HepG2 (cell line): ENCODE data around the gene CSDE1. TPM values are rescaled to one million over a fixed set of nuclear protein-coding genes. Genes with fewer than 3 reads are reported as not detected.

ENCODE experiments used
- BCL6 ChIP-seq: IDR thresholded peaks from 2 replicates; pipeline ENCODE4 v1.6.1; 2016; ENCODE audit warnings: missing genetic modification reagents, missing compliant biosample characterization
- CENPT ChIP-seq: sonication (generic); formaldehyde crosslinking; IDR thresholded peaks from 2 replicates; pipeline ENCODE4 v1.8.0; 2022; ENCODE audit warnings: low read depth, mild to moderate bottlenecking, moderate library complexity, missing genetic modification reagents
- EEA1 ChIP-seq: sonication (generic); formaldehyde crosslinking; IDR thresholded peaks from 2 replicates; pipeline ENCODE4 v1.5.1; 2020; ENCODE audit warnings: mild to moderate bottlenecking, missing genetic modification reagents, borderline replicate concordance
- FOSL1 ChIP-seq: sonication (generic); formaldehyde crosslinking; IDR thresholded peaks from 2 replicates; pipeline ENCODE4 v1.9.0; 2021; ENCODE audit warnings: missing genetic modification reagents, borderline replicate concordance
- HNRNPH1 ChIP-seq: fragments of 200-400 bp; formaldehyde crosslinking; optimal IDR thresholded peaks from 2 replicates; pipeline ENCODE3; 2017; ENCODE audit warnings: mild to moderate bottlenecking, low read depth, low read length
- IRF2 ChIP-seq: IDR thresholded peaks from 2 replicates; pipeline ENCODE4 v1.6.1; 2018; ENCODE audit warnings: missing genetic modification reagents, missing compliant biosample characterization
- KLF12 ChIP-seq: sonication (generic); formaldehyde crosslinking; IDR thresholded peaks from 2 replicates; pipeline ENCODE4 v1.4.0; 2020; ENCODE audit warnings: missing genetic modification reagents, borderline replicate concordance
- MAF1 ChIP-seq: sonication (generic); formaldehyde crosslinking; IDR thresholded peaks from 2 replicates; pipeline ENCODE4 v1.5.0; 2020; ENCODE audit warnings: missing genetic modification reagents, borderline replicate concordance
- MTF2 ChIP-seq: sonication (generic); formaldehyde crosslinking; IDR thresholded peaks from 2 replicates; pipeline ENCODE4 v1.5.0; 2020; ENCODE audit warnings: missing genetic modification reagents, borderline replicate concordance
- NFATC3 ChIP-seq: sonication (generic); formaldehyde crosslinking; IDR thresholded peaks from 2 replicates; pipeline ENCODE4 v1.5.1; 2020; ENCODE audit warnings: mild to moderate bottlenecking, missing genetic modification reagents
- RBM39 ChIP-seq: fragments of 200-400 bp; formaldehyde crosslinking; IDR thresholded peaks from one replicate; pipeline ENCODE4 v1.6.1; 2018; ENCODE audit warnings: antibody characterized with exemption, mild to moderate bottlenecking, low read depth, low read length; ENCODE audit not compliant: poor library complexity, severe bottlenecking
- TAF1 ChIP-seq: sonication (generic); formaldehyde crosslinking; IDR thresholded peaks from 2 replicates; pipeline ENCODE4 v1.4.0; 2020; ENCODE audit warnings: missing genetic modification reagents
- YEATS4 ChIP-seq: sonication (generic); formaldehyde crosslinking; IDR thresholded peaks from 2 replicates; pipeline ENCODE4 v1.4.0; 2020; ENCODE audit warnings: missing genetic modification reagents, borderline replicate concordance
- ZBTB38 ChIP-seq: sonication (generic); formaldehyde crosslinking; IDR thresholded peaks from 2 replicates; pipeline ENCODE4 v1.5.1; 2020; ENCODE audit warnings: mild to moderate bottlenecking, missing genetic modification reagents
- ZNF562 ChIP-seq: sonication (generic); formaldehyde crosslinking; IDR thresholded peaks from 2 replicates; pipeline ENCODE4 v1.8.0; 2022; ENCODE audit warnings: missing genetic modification reagents, borderline replicate concordance
- ZNF589 ChIP-seq: sonication (generic); formaldehyde crosslinking; conservative IDR thresholded peaks from 2 replicates; pipeline ENCODE4 v1.8.0; 2022; ENCODE audit warnings: mild to moderate bottlenecking, moderate library complexity, missing genetic modification reagents
- ZNF672 ChIP-seq: sonication (generic); formaldehyde crosslinking; IDR thresholded peaks from 2 replicates; pipeline ENCODE4 v1.8.1; 2022; ENCODE audit warnings: missing genetic modification reagents
- polyA plus RNA-seq, 8 experiments: library from polyadenylated mRNA; depleted of rRNA in 3 of 8; stranded (reverse) in 7 of 8; unstranded in 1 of 8; fragments of >200 nt; fragmentation: Illumina TruSeq in 4 of 8; extraction: Trizol in 4 of 8; gene quantifications; 2 replicates each; pipeline versions ENCODE4 v1.2.1 to v1.2.3, GENCODE V29; 2011 to 2016; ENCODE audit warnings: low read depth in 4 of 8, missing spikeins in 1 of 8, mixed read lengths in 1 of 8; ENCODE audit not compliant: insufficient read depth in 1 of 8
- total RNA-seq, 5 experiments: library from RNA; depleted of rRNA; stranded (reverse); fragments of >200 nt; fragmentation: Illumina TruSeq; extraction: Trizol; gene quantifications; 2 replicates each; pipeline ENCODE4 v1.2.3, GENCODE V29; 2016; ENCODE audit warnings: low read depth in 1 of 5
- TF ChIP-seq, protein P1 (sequence below): sonication (generic); formaldehyde crosslinking; IDR thresholded peaks from 2 replicates; pipeline ENCODE4 v1.9.0; 2022; ENCODE audit warnings: missing genetic modification reagents, mild to moderate bottlenecking, borderline replicate concordance
- TF ChIP-seq, protein P2 (sequence below): sonication (generic); formaldehyde crosslinking; IDR thresholded peaks from 2 replicates; pipeline ENCODE4 v1.4.0; 2020; ENCODE audit warnings: mild to moderate bottlenecking, missing genetic modification reagents
- TF ChIP-seq, protein P3 (sequence below): sonication (generic); formaldehyde crosslinking; IDR thresholded peaks from 2 replicates; pipeline ENCODE4 v1.4.0; 2020; ENCODE audit warnings: mild to moderate bottlenecking, missing genetic modification reagents
- TF ChIP-seq, protein P4 (sequence below): sonication (generic); formaldehyde crosslinking; IDR thresholded peaks from 2 replicates; pipeline ENCODE4 v1.5.1; 2020; ENCODE audit warnings: mild to moderate bottlenecking, missing genetic modification reagents, borderline replicate concordance
- TF ChIP-seq, protein P5 (sequence below): sonication (generic); formaldehyde crosslinking; IDR thresholded peaks from 2 replicates; pipeline ENCODE4 v1.8.0; 2022; ENCODE audit warnings: missing genetic modification reagents, mild to moderate bottlenecking, inconsistent platforms, borderline replicate concordance

Gene CSDE1
- total and polyA plus RNA-seq, 2 of the 13 experiments (the other 11 are each of a cell fraction or from before 2014, with no cell fraction given) = 150 to 313 TPM

DNA sequence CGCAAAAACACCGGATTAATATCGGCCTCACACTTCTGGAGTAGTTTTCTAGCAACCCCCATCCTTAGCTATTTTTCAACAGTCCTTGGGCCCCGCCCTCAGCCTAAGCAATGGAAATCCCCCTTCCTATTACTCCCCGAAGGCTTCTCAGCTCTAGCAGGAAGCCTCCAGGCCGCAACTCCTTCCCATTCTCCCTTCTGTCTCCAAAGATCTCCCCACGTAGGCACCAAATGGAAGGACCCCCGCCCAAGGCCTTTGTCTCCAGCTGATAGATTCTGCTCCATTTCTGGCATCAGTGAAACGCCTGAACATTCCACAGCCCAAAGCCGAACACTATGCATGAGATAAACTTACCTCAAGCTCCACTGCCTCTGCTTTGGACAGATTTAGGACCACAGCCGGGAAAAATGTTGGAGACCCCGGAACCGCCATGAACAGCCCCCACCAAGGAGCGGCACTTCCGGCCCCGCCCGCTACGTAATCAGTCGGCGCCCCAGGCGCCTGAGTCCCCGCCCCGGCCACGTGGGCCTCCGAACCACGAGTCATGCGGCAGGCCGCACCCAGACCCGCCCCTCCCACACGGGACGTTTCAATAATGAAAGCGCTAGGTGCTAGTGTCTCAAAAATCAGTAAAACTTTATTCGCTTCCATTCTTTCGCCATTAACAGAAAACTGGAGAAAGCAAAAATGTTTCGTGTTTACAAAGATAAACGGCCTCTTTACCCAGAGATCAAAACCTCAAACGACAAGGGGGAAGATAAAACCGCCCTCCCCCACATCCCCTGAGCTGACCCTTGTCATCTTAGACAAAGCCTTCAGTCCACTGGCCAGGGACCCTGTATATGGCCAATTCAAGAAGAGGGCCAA, 41.2 kb downstream of the CSDE1 start, which contains the start of gene NRAS (continued):
- TF ChIP-seq FOSL1 (CRISPR knock-in tag) (no peak), ZBTB38 (CRISPR knock-in tag) (peak; percentile 23; the same call in 1 of the 2 replicates), HNRNPH1 (peak; percentile 76), IRF2 (CRISPR knock-in tag) (peak; percentile 86), EEA1 (no peak), ZNF672 (CRISPR knock-in tag) (no peak), CENPT (no peak), ZNF589 (no peak), RBM39 (peak; percentile 59), YEATS4 (peak; percentile 96), MAF1 (CRISPR knock-in tag) (no peak; the same call in 1 of the 2 replicates), ZNF562 (CRISPR knock-in tag) (no peak), BCL6 (CRISPR knock-in tag) (no peak), NFATC3 (0 out of 2 replicates have a peak, but pooled peaks have one; percentile 81), KLF12 (peak; percentile 86; the same call in 1 of the 2 replicates), TAF1 (CRISPR knock-in tag) (peak; percentile 58; the same call in 1 of the 2 replicates), MTF2 (CRISPR knock-in tag) (no peak)
- TF ChIP-seq, protein P1, sequence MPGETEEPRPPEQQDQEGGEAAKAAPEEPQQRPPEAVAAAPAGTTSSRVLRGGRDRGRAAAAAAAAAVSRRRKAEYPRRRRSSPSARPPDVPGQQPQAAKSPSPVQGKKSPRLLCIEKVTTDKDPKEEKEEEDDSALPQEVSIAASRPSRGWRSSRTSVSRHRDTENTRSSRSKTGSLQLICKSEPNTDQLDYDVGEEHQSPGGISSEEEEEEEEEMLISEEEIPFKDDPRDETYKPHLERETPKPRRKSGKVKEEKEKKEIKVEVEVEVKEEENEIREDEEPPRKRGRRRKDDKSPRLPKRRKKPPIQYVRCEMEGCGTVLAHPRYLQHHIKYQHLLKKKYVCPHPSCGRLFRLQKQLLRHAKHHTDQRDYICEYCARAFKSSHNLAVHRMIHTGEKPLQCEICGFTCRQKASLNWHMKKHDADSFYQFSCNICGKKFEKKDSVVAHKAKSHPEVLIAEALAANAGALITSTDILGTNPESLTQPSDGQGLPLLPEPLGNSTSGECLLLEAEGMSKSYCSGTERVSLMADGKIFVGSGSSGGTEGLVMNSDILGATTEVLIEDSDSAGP (CRISPR knock-in tag) = peak; percentile 64; the same call in 1 of the 2 replicates
- TF ChIP-seq, protein P2, sequence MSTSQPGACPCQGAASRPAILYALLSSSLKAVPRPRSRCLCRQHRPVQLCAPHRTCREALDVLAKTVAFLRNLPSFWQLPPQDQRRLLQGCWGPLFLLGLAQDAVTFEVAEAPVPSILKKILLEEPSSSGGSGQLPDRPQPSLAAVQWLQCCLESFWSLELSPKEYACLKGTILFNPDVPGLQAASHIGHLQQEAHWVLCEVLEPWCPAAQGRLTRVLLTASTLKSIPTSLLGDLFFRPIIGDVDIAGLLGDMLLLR (CRISPR knock-in tag) = peak; percentile 64
- TF ChIP-seq, protein P3, sequence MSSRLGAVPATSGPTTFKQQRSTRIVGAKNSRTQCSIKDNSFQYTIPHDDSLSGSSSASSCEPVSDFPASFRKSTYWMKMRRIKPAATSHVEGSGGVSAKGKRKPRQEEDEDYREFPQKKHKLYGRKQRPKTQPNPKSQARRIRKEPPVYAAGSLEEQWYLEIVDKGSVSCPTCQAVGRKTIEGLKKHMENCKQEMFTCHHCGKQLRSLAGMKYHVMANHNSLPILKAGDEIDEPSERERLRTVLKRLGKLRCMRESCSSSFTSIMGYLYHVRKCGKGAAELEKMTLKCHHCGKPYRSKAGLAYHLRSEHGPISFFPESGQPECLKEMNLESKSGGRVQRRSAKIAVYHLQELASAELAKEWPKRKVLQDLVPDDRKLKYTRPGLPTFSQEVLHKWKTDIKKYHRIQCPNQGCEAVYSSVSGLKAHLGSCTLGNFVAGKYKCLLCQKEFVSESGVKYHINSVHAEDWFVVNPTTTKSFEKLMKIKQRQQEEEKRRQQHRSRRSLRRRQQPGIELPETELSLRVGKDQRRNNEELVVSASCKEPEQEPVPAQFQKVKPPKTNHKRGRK (CRISPR knock-in tag) = no peak
- TF ChIP-seq, protein P4, sequence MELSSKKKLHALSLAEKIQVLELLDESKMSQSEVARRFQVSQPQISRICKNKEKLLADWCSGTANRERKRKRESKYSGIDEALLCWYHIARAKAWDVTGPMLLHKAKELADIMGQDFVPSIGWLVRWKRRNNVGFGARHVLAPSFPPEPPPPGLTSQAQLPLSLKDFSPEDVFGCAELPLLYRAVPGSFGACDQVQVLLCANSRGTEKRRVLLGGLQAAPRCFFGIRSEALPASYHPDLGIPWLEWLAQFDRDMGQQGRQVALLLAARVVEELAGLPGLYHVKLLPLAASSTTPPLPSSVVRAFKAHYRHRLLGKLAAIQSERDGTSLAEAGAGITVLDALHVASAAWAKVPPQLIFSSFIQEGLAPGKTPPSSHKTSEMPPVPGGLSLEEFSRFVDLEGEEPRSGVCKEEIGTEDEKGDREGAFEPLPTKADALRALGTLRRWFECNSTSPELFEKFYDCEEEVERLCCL (CRISPR knock-in tag) = no peak
- TF ChIP-seq, protein P5, sequence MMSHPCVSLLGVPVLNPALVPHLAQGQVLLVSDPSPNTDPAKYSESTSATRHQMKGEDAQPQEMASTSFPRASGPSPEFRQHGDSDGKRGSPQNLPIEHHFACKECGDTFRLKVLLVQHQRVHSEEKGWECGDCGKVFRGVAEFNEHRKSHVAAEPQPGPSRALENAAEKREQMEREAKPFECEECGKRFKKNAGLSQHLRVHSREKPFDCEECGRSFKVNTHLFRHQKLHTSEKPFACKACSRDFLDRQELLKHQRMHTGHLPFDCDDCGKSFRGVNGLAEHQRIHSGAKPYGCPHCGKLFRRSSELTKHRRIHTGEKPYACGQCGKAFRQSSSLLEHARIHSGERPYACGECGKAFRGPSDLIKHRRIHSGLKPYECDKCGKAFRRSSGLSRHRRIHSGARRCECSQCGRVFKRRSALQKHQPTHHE (CRISPR knock-in tag) = no peak
